ENCODE measurements around the gene SYT8. TPM values are rescaled to one million over a fixed set of nuclear protein-coding genes. Genes with fewer than 3 reads are reported as not detected.
A peak's percentile ranks its signal among the peaks of the same experiment; 100 is the strongest.
"Not testable (repeated sequence)": the region's sequence is repeated elsewhere in the genome, so short reads cannot be mapped to it uniquely, and the experiment has no call there.

SYT8 gene
- total and polyA plus RNA-seq, 5 donors from 2014 or later, result not detected

GRCh38 chr11:1872267-1872985, 37.6 kb downstream of the SYT8 start:
- H3K9me3 ChIP-seq (ENCODE audit: control insufficient read depth in 2 of 2, low read length in 2 of 2), result no peaks in the 10 kb centered on the region
- no peaks in the 10 kb centered on the region for H3K9me3 Mint-ChIP-seq
- no peak for ATAC-seq (ENCODE audit: low read depth in 2 of 2)
- peak overlapping the region; percentile 10 to 80 (median 14) for H3K27ac Mint-ChIP-seq
- H3K4me1 ChIP-seq (ENCODE audit: control insufficient read depth, insufficient read depth, low read length, poor library complexity, severe bottlenecking), result peaks cover 71% of the 10 kb centered on the region
- H3K36me3 ChIP-seq (ENCODE audit: control insufficient read depth, insufficient read depth, low read length), result no peaks in the 10 kb centered on the region
- no peak for DNase-seq
- H3K27me3 Mint-ChIP-seq, result no peaks in the 10 kb centered on the region
- H3K4me1 Mint-ChIP-seq, result peaks cover 0 to 62% (median 14%) of the 10 kb centered on the region in 4 donors
- peak overlapping the region in 1 of 4 donors; percentile 51 for H3K4me3 Mint-ChIP-seq
- H3K4me3 ChIP-seq (ENCODE audit: low read depth, low read length), result no peak overlapping the region
- H3K27me3 ChIP-seq (ENCODE audit: control insufficient read depth, insufficient read depth, low read length), result no peaks in the 10 kb centered on the region
- H3K36me3 Mint-ChIP-seq, result no peaks in the 10 kb centered on the region
- H3K27ac ChIP-seq (ENCODE audit: insufficient read depth, low read length, poor library complexity, severe bottlenecking), result peak overlapping the region; percentile 47

DNA sequence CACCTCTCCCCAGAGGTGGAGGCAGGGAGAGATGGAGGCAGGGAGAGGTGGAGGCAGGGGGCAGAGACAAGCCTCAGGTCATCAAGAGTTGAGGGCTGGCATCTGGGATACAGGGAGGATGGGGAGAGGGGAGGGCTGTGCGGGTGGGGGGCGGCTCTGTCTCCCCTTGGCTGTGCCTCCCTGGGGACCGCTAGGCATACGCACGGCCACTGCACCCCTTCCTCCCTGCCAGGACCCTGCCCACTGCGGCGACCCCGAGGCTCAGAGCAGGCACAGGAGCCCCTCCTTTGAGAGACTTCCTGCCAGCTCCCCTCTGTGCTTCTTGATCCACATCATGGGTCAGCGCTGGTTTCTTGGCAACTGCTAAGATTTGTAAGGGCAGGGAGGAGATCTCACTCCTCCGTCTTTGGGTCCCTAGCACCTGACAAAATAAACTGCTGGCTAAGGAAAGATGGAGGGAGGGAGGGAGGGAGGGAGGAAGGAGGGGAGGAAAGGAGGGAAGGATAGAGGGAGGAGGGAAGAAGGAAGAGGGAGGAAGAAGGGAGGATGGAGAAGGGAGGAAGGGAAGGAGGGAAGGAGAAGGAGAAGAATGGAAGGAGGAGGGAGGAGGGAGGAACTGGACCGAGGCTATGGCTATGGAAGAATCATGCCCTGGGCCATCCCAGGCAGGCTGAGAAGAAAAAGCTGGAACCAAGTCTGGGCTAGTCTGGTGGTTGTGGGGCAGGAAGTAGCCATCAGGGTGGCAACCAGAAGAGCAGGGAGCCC, 38.4 kb downstream of the SYT8 start:
- no peaks in the 10 kb centered on the region for H3K36me3 ChIP-seq (ENCODE audit: control insufficient read depth, insufficient read depth, low read length)
- peak overlapping the region in 1 of 3 donors; percentile 80 for H3K27ac Mint-ChIP-seq
- no peaks in the 10 kb centered on the region for H3K9me3 ChIP-seq (ENCODE audit: control insufficient read depth in 2 of 2, low read length in 2 of 2)
- H3K4me3 Mint-ChIP-seq, result no peak overlapping the region
- no peak overlapping the region for H3K4me3 ChIP-seq (ENCODE audit: low read depth, low read length)
- H3K27ac ChIP-seq (ENCODE audit: insufficient read depth, low read length, poor library complexity, severe bottlenecking), result peak overlapping the region; percentile 47
- H3K27me3 ChIP-seq (ENCODE audit: control insufficient read depth, insufficient read depth, low read length), result no peaks in the 10 kb centered on the region
- ATAC-seq (ENCODE audit: low read depth in 2 of 2) (no peak), DNase-seq (no peak)
- no peaks in the 10 kb centered on the region for H3K36me3 Mint-ChIP-seq
- peaks cover 65% of the 10 kb centered on the region for H3K4me1 ChIP-seq (ENCODE audit: control insufficient read depth, insufficient read depth, low read length, poor library complexity, severe bottlenecking)
- H3K4me1 Mint-ChIP-seq, result peaks cover 0 to 60% (median 17%) of the 10 kb centered on the region in 4 donors
- H3K27me3 Mint-ChIP-seq, result no peaks in the 10 kb centered on the region
- H3K9me3 Mint-ChIP-seq, result no peaks in the 10 kb centered on the region

DNA sequence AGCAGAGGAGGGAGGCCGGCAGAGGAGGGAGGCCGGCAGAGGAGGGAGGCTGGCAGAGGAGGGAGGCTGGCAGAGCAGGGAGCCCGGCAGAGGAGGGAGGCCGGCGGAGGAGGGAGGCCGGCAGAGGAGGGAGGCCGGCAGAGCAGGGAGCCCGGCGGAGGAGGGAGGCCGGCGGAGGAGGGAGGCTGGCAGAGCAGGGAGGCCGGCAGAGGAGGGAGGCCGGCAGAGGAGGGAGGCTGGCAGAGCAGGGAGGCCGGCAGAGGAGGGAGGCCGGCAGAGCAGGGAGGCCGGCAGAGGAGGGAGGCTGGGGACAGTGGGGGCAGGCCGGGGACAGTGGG, 39.0 kb downstream of the SYT8 start:
- H3K9me3 Mint-ChIP-seq; H3K27ac ChIP-seq (ENCODE audit: insufficient read depth, low read length, poor library complexity, severe bottlenecking); DNase-seq; H3K9me3 ChIP-seq (ENCODE audit: control insufficient read depth in 2 of 2, low read length in 2 of 2); H3K27ac Mint-ChIP-seq; H3K27me3 Mint-ChIP-seq; H3K27me3 ChIP-seq (ENCODE audit: control insufficient read depth, insufficient read depth, low read length); H3K36me3 ChIP-seq (ENCODE audit: control insufficient read depth, insufficient read depth, low read length); ATAC-seq (ENCODE audit: low read depth in 2 of 2); H3K4me3 Mint-ChIP-seq; H3K4me3 ChIP-seq (ENCODE audit: low read depth, low read length); H3K36me3 Mint-ChIP-seq: not testable (repeated sequence)
- H3K4me1 Mint-ChIP-seq, result peaks cover 0 to 60% (median 17%) of the 10 kb centered on the region in 4 donors
- H3K4me1 ChIP-seq (ENCODE audit: control insufficient read depth, insufficient read depth, low read length, poor library complexity, severe bottlenecking), result peaks cover 65% of the 10 kb centered on the region

- H3K4me1 ChIP-seq (ENCODE audit: control insufficient read depth, insufficient read depth, low read length, poor library complexity, severe bottlenecking), result peaks cover 62% of the 10 kb centered on the region
- not testable (repeated sequence) for H3K27ac Mint-ChIP-seq; H3K4me3 ChIP-seq (ENCODE audit: low read depth, low read length); H3K9me3 ChIP-seq (ENCODE audit: control insufficient read depth in 2 of 2, low read length in 2 of 2); H3K27me3 ChIP-seq (ENCODE audit: control insufficient read depth, insufficient read depth, low read length); H3K36me3 Mint-ChIP-seq; H3K36me3 ChIP-seq (ENCODE audit: control insufficient read depth, insufficient read depth, low read length); ATAC-seq (ENCODE audit: low read depth in 2 of 2); H3K27me3 Mint-ChIP-seq; H3K4me3 Mint-ChIP-seq; H3K9me3 Mint-ChIP-seq; H3K27ac ChIP-seq (ENCODE audit: insufficient read depth, low read length, poor library complexity, severe bottlenecking); DNase-seq
- peaks cover 0 to 58% (median 13%) of the 10 kb centered on the region in 4 donors for H3K4me1 Mint-ChIP-seq
These were observed 39.8 kb downstream of the SYT8 start for GRCh38 chr11:1874441-1875092.

DNA sequence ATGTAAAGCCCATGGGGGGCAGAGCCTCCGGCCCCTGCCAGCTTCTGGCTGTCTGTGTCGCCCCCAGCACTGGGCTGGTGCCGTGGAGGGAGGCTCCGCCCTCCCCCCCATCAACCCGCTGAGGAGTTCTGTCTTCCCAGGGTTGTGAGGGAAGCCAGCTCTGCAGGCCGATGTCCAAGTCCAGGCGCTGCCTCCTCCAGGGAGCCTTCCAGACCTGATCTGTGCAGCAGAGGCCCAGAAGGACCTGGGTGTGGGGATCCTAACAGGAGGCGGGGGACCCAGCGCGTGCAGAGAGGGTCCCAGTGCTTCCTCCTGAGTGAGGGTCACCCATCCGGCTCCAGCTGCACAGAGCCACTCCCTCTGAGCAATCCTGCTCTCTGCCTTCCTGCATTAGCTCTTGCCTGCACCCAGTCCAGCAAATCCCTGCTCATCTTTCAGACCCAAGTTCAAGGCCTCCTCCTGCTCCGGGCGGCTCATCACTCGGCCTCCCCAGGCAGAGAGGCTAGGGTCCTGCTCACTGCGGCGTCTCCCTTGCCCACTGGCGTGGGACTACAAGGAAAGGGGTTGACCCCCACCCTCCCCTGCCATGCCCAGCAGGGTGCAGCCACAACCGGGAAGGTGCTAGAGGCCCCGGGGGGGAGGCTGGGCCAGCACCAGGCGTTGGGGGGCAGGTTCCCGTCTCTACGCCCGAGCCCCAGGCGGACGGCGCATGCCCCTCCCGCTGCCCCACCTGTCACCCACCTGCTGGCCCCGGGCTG, 40.5 kb downstream of the SYT8 start:
- Mint-ChIP-seq H3K4me3 (no peak overlapping the region), H3K4me1 (peaks cover 0 to 55% (median 15%) of the 10 kb centered on the region in 4 donors), H3K9me3 (no peaks in the 10 kb centered on the region), H3K27me3 (no peaks in the 10 kb centered on the region), H3K27ac (peak overlapping the region in 2 of 3 donors; percentile 59 to 90), H3K36me3 (no peaks in the 10 kb centered on the region)
- no peaks in the 10 kb centered on the region for H3K27me3 ChIP-seq (ENCODE audit: control insufficient read depth, insufficient read depth, low read length)
- no peaks in the 10 kb centered on the region for H3K9me3 ChIP-seq (ENCODE audit: control insufficient read depth in 2 of 2, low read length in 2 of 2)
- ATAC-seq (ENCODE audit: low read depth in 2 of 2) (no peak), DNase-seq (no peak)
- H3K4me3 ChIP-seq (ENCODE audit: low read depth, low read length), result no peak overlapping the region
- peaks cover 56% of the 10 kb centered on the region for H3K4me1 ChIP-seq (ENCODE audit: control insufficient read depth, insufficient read depth, low read length, poor library complexity, severe bottlenecking)
- H3K27ac ChIP-seq (ENCODE audit: insufficient read depth, low read length, poor library complexity, severe bottlenecking), result no peak overlapping the region
- no peaks in the 10 kb centered on the region for H3K36me3 ChIP-seq (ENCODE audit: control insufficient read depth, insufficient read depth, low read length)

- not testable (repeated sequence) for ATAC-seq (ENCODE audit: low read depth in 2 of 2); DNase-seq; H3K27me3 ChIP-seq (ENCODE audit: control insufficient read depth, insufficient read depth, low read length); H3K36me3 ChIP-seq (ENCODE audit: control insufficient read depth, insufficient read depth, low read length); H3K9me3 ChIP-seq (ENCODE audit: control insufficient read depth in 2 of 2, low read length in 2 of 2); H3K36me3 Mint-ChIP-seq; H3K4me3 Mint-ChIP-seq; H3K27me3 Mint-ChIP-seq; H3K9me3 Mint-ChIP-seq; H3K4me3 ChIP-seq (ENCODE audit: low read depth, low read length); H3K27ac ChIP-seq (ENCODE audit: insufficient read depth, low read length, poor library complexity, severe bottlenecking)
- peaks cover 50% of the 10 kb centered on the region for H3K4me1 ChIP-seq (ENCODE audit: control insufficient read depth, insufficient read depth, low read length, poor library complexity, severe bottlenecking)
- peak overlapping the region in 1 of 3 donors; percentile 5 for H3K27ac Mint-ChIP-seq
- peaks cover 0 to 55% (median 12%) of the 10 kb centered on the region in 4 donors for H3K4me1 Mint-ChIP-seq
These were observed 41.1 kb downstream of the SYT8 start for GRCh38 chr11:1875851-1876301.

GRCh38 chr11:1876361-1877063, 41.7 kb downstream of the SYT8 start:
- no peak for DNase-seq
- H3K27me3 Mint-ChIP-seq, result no peaks in the 10 kb centered on the region
- H3K4me1 Mint-ChIP-seq, result peaks cover 0 to 52% (median 8%) of the 10 kb centered on the region in 4 donors
- Histone ChIP-seq H3K36me3 (ENCODE audit: control insufficient read depth, insufficient read depth, low read length) (peaks cover 5% of the 10 kb centered on the region), H3K9me3 (ENCODE audit: control insufficient read depth in 2 of 2, low read length in 2 of 2) (no peaks in the 10 kb centered on the region), H3K27ac (ENCODE audit: insufficient read depth, low read length, poor library complexity, severe bottlenecking) (peak overlapping the region; percentile 14), H3K4me3 (ENCODE audit: low read depth, low read length) (no peak overlapping the region), H3K4me1 (ENCODE audit: control insufficient read depth, insufficient read depth, low read length, poor library complexity, severe bottlenecking) (peaks cover 44% of the 10 kb centered on the region), H3K27me3 (ENCODE audit: control insufficient read depth, insufficient read depth, low read length) (no peaks in the 10 kb centered on the region)
- peak overlapping the region in 1 of 3 donors; percentile 46 for H3K27ac Mint-ChIP-seq
- no peaks in the 10 kb centered on the region for H3K9me3 Mint-ChIP-seq
- no peak overlapping the region for H3K4me3 Mint-ChIP-seq
- ATAC-seq (ENCODE audit: low read depth in 2 of 2), result no peak
- H3K36me3 Mint-ChIP-seq, result no peaks in the 10 kb centered on the region
